Neuronal stem cell (in vitro differentiated cells): ENCODE data around the gene ITGA8.

Source experiments
- DNase-seq: peaks from one replicate; pipeline ENCODE4 v3.0.0-alpha.2; 2013; ENCODE audit warnings: low spot score
- H2AFZ ChIP-seq: one replicate; pipeline ENCODE4 v1.6.1; 2013; ENCODE audit warnings: mild to moderate bottlenecking, low read length, inconsistent platforms
- H2AK5ac ChIP-seq: 2 replicates; pipeline ENCODE4 v1.6.1; 2013; ENCODE audit warnings: low read depth, mild to moderate bottlenecking, inconsistent platforms, low read length, moderate library complexity, mixed read lengths
- H2BK120ac ChIP-seq: 2 replicates; pipeline ENCODE4 v1.6.1; 2013; ENCODE audit warnings: low read depth, mild to moderate bottlenecking, inconsistent platforms, low read length, moderate library complexity, mixed read lengths
- H2BK12ac ChIP-seq: one replicate; pipeline ENCODE4 v1.6.1; 2013; ENCODE audit warnings: low read length, inconsistent platforms
- H2BK15ac ChIP-seq: 2 replicates; pipeline ENCODE4 v1.6.1; 2013; ENCODE audit warnings: mild to moderate bottlenecking, low read length, inconsistent platforms, mixed read lengths
- H2BK5ac ChIP-seq: one replicate; pipeline ENCODE4 v1.6.1; 2013; ENCODE audit warnings: inconsistent platforms, mild to moderate bottlenecking, low read length, moderate library complexity
- H3K14ac ChIP-seq: one replicate; pipeline ENCODE4 v1.6.1; 2013; ENCODE audit warnings: low read length, inconsistent platforms
- H3K18ac ChIP-seq: 2 replicates; pipeline ENCODE4 v1.6.1; 2013; ENCODE audit warnings: low read length, inconsistent platforms
- H3K23ac ChIP-seq: 2 replicates; pipeline ENCODE4 v1.6.1; 2013; ENCODE audit warnings: low read depth, mild to moderate bottlenecking, mixed read lengths, low read length, inconsistent platforms; ENCODE audit not compliant: poor library complexity
- H3K27ac ChIP-seq: replicated peaks from 3 replicates; pipeline ENCODE4 v1.5.1; 2013; ENCODE audit warnings: low read length, inconsistent platforms
- H3K27me3 ChIP-seq, 3 experiments: 2 replicates each; pipeline ENCODE4 v1.6.1; 2013; ENCODE audit warnings: low read length in 3 of 3, mild to moderate bottlenecking in 2 of 3, inconsistent platforms in 1 of 3, low read depth in 1 of 3, mixed read lengths in 1 of 3, moderate library complexity in 1 of 3; ENCODE audit not compliant: control insufficient read depth in 3 of 3, insufficient read depth in 3 of 3
- H3K36me3 ChIP-seq, 2 donors: replicated peaks in 1 of 2; 2 replicates each; pipeline ENCODE4 v1.6.1; 2013; ENCODE audit warnings: low read length in 2 of 2; ENCODE audit not compliant: control insufficient read depth in 2 of 2, insufficient read depth in 2 of 2
- H3K4ac ChIP-seq: 2 replicates; pipeline ENCODE4 v1.6.1; 2013; ENCODE audit warnings: inconsistent platforms, mild to moderate bottlenecking, low read length, moderate library complexity
- H3K4me1 ChIP-seq, 2 donors: 1 replicate in 1 of 2; 2 replicates in 1 of 2; pipeline ENCODE4 v1.6.1; 2013; ENCODE audit warnings: low read length in 2 of 2, low read depth in 1 of 2; ENCODE audit not compliant: control insufficient read depth in 2 of 2, insufficient read depth in 1 of 2
- H3K4me2 ChIP-seq: one replicate; pipeline ENCODE4 v1.6.1; 2013; ENCODE audit warnings: mild to moderate bottlenecking, low read length, inconsistent platforms; ENCODE audit not compliant: insufficient read depth, poor library complexity, severe bottlenecking
- H3K4me3 ChIP-seq, 2 donors: 2 replicates each; pipeline ENCODE4 v1.5.1; 2013; ENCODE audit warnings: low read length in 2 of 2, mild to moderate bottlenecking in 2 of 2, inconsistent platforms in 1 of 2, moderate library complexity in 1 of 2
- H3K79me1 ChIP-seq: one replicate; pipeline ENCODE4 v1.6.1; 2013; ENCODE audit warnings: low read depth, mild to moderate bottlenecking, inconsistent platforms, low read length, moderate library complexity
- H3K9ac ChIP-seq: one replicate; pipeline ENCODE4 v1.6.1; 2013; ENCODE audit warnings: mild to moderate bottlenecking, low read depth, low read length, inconsistent platforms; ENCODE audit not compliant: poor library complexity
- H3K9me3 ChIP-seq, 2 donors: replicated peaks in 1 of 2; 2 replicates each; pipeline versions ENCODE3 to v1.6.1; 2013; ENCODE audit warnings: low read length in 2 of 2, mild to moderate bottlenecking in 2 of 2, inconsistent platforms in 1 of 2, low read depth in 1 of 2, mixed read lengths in 1 of 2, moderate library complexity in 1 of 2; ENCODE audit not compliant: control insufficient read depth in 2 of 2, insufficient read depth in 1 of 2
- H4K8ac ChIP-seq: one replicate; pipeline ENCODE4 v1.6.1; 2013; ENCODE audit warnings: low read depth, mild to moderate bottlenecking, inconsistent platforms, low read length, moderate library complexity
- H4K91ac ChIP-seq: one replicate; pipeline ENCODE4 v1.6.1; 2013; ENCODE audit warnings: low read length, low read depth, mild to moderate bottlenecking, inconsistent platforms; ENCODE audit not compliant: poor library complexity
- WGBS, 2 donors: extraction: QIAGEN DNeasy Blood & Tissue Kit; methylation state at CpG; one replicate each; pipeline ENCODE4 v1.1.7; 2013; ENCODE audit warnings: missing lambda C conversion rate in 2 of 2, mixed read lengths in 1 of 2; ENCODE audit not compliant: insufficient read length in 2 of 2, insufficient replicate concordance in 1 of 2; ENCODE audit errors: extremely low coverage in 2 of 2; 5-methylcytosine and 5-hydroxymethylcytosine counted together

Gene ITGA8

GRCh38 chr10:15715619-15716227 lies 4.0 kb downstream of the ITGA8 start:
- H3K9me3 ChIP-seq: no peaks in the 10 kb centered on the region
- no peak overlapping the region for H3K18ac ChIP-seq
- peak; percentile 9 for DNase-seq
- H4K8ac ChIP-seq: no peak overlapping the region
- H3K4me1 ChIP-seq: peaks cover 0 to 5% of the 10 kb centered on the region in 2 donors
- H3K23ac ChIP-seq: no peak overlapping the region
- H2BK120ac ChIP-seq: no peak overlapping the region
- H3K9ac ChIP-seq: no peak overlapping the region
- WGBS, 2 donors: no CpG with 5 or more reads among the region's 5 CpGs
- H3K27me3 ChIP-seq: peaks cover 7 to 58% (median 21%) of the 10 kb centered on the region in 3 experiments
- H3K36me3 ChIP-seq: no peaks in the 10 kb centered on the region
- no peak overlapping the region for H2AFZ ChIP-seq
- no peak overlapping the region for H2AK5ac ChIP-seq
- no peak overlapping the region for H2BK12ac ChIP-seq
- H3K79me1 ChIP-seq: no peaks in the 10 kb centered on the region
- no peak overlapping the region for H2BK15ac ChIP-seq
- H4K91ac ChIP-seq: no peak overlapping the region
- H3K14ac ChIP-seq: no peak overlapping the region
- no peak overlapping the region for H2BK5ac ChIP-seq
- H3K4ac ChIP-seq: no peak overlapping the region
- no peak overlapping the region for H3K4me3 ChIP-seq
- no peak overlapping the region for H3K27ac ChIP-seq
- H3K4me2 ChIP-seq: no peak overlapping the region

DNA sequence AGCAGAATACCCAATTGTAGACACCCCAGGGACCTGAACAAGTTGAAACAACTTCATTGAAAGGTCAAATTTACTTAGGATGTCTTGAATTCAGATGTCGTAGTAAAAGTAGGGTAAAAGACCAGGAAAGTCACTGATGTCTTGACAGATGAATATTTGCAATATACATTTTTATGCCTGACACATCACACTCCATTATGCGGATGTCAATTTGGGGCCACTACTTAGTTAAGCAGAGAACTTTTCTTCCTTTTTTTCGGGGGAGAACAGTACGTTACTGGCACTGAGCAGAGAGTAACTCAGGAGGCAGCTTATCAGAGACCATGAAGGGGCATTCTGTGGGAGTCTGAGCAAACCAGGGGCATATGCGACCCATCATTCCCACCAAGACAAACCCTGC lies 4.9 kb downstream of the ITGA8 start:
- H3K4me3 ChIP-seq: no peak overlapping the region
- H3K27me3 ChIP-seq: peaks cover 7 to 49% (median 17%) of the 10 kb centered on the region in 3 experiments
- no peak for DNase-seq
- H2AK5ac ChIP-seq: no peak overlapping the region
- H2BK5ac ChIP-seq: no peak overlapping the region
- no peak overlapping the region for H4K8ac ChIP-seq
- no peak overlapping the region for H3K4me2 ChIP-seq
- no peak overlapping the region for H3K27ac ChIP-seq
- H3K79me1 ChIP-seq: no peaks in the 10 kb centered on the region
- no peaks in the 10 kb centered on the region for H3K9me3 ChIP-seq
- H3K4ac ChIP-seq: no peak overlapping the region
- no peak overlapping the region for H2BK12ac ChIP-seq
- no peaks in the 10 kb centered on the region for H3K36me3 ChIP-seq
- no peak overlapping the region for H3K14ac ChIP-seq
- no peak overlapping the region for H2BK15ac ChIP-seq
- H2AFZ ChIP-seq: no peak overlapping the region
- no peak overlapping the region for H3K9ac ChIP-seq
- no peak overlapping the region for H3K23ac ChIP-seq
- H3K18ac ChIP-seq: no peak overlapping the region
- no CpG with 5 or more reads among the region's 5 CpGs for WGBS, 2 donors
- no peak overlapping the region for H2BK120ac ChIP-seq
- no peak overlapping the region for H4K91ac ChIP-seq
- H3K4me1 ChIP-seq: peaks cover 0 to 2% of the 10 kb centered on the region in 2 donors

DNA sequence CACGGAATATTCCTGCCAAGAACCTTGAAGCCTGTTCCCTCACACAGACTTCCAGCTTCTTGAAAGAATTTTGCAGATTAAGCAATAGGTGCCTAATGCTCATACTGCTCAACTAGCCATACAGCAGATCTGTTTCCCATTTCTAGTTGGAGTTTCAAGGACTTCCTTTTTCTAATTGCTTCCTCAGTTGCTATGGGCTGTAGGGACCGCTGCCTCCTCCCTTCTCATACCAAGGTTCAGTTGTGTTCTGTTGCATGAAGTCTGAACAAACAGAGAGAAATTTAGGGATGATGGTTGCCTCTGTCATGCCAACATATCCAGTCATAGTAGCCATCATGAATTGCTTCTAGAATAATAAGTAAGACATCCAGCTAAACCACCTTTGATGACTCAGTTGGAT lies 6.8 kb downstream of the ITGA8 start:
- H3K4me1 ChIP-seq: no peaks in the 10 kb centered on the region
- DNase-seq: no peak
- no CpG with 5 or more reads among the region's 2 CpGs for WGBS, 2 donors
- no peak overlapping the region for H3K23ac ChIP-seq
- no peak overlapping the region for H2BK15ac ChIP-seq
- H3K9me3 ChIP-seq: no peaks in the 10 kb centered on the region
- no peak overlapping the region for H3K18ac ChIP-seq
- no peak overlapping the region for H4K91ac ChIP-seq
- H3K4me2 ChIP-seq: no peak overlapping the region
- no peak overlapping the region for H2BK5ac ChIP-seq
- no peak overlapping the region for H3K4me3 ChIP-seq
- H3K79me1 ChIP-seq: no peaks in the 10 kb centered on the region
- no peak overlapping the region for H3K14ac ChIP-seq
- H3K4ac ChIP-seq: no peak overlapping the region
- H2BK120ac ChIP-seq: no peak overlapping the region
- H3K27ac ChIP-seq: no peak overlapping the region
- no peak overlapping the region for H3K9ac ChIP-seq
- H2BK12ac ChIP-seq: no peak overlapping the region
- H4K8ac ChIP-seq: no peak overlapping the region
- no peaks in the 10 kb centered on the region for H3K36me3 ChIP-seq
- peaks cover 0 to 31% (median 0%) of the 10 kb centered on the region in 3 experiments for H3K27me3 ChIP-seq
- H2AFZ ChIP-seq: no peak overlapping the region
- H2AK5ac ChIP-seq: no peak overlapping the region

DNA sequence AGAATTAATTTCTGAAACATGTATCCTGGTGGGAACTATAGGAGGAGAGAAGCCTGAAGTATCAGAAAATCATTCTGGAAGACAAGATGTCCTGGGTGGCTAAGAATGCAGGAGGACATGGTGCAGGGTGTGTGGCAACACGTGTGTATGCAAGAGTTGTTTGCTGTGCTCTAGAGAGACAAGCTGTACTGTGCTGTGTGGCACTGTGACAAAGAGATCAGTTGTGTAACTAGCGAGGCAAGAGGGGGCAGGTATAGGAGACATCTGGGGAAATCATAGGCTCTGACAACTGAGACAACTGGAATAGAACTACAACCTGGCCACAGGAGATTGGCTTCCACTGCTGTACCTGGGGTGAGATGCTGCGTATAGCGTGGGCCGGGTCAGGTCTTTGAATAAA lies 9.3 kb downstream of the ITGA8 start:
- Histone ChIP-seq H4K8ac (no peak overlapping the region), H3K18ac (no peak overlapping the region), H2BK5ac (no peak overlapping the region), H2AFZ (no peak overlapping the region), H3K9me3 (no peaks in the 10 kb centered on the region), H3K36me3 (no peaks in the 10 kb centered on the region), H2BK12ac (no peak overlapping the region), H3K4ac (no peak overlapping the region), H2BK15ac (no peak overlapping the region), H3K27ac (no peak overlapping the region), H3K14ac (no peak overlapping the region), H2AK5ac (no peak overlapping the region), H3K4me2 (no peak overlapping the region), H4K91ac (no peak overlapping the region), H3K79me1 (no peaks in the 10 kb centered on the region), H3K9ac (no peak overlapping the region), H3K23ac (no peak overlapping the region), H3K27me3 (peaks cover 0 to 18% (median 0%) of the 10 kb centered on the region in 3 experiments), H3K4me1 (no peaks in the 10 kb centered on the region), H2BK120ac (no peak overlapping the region), H3K4me3 (no peak overlapping the region)
- DNase-seq: no peak
- WGBS, 2 donors: no CpG with 5 or more reads among the region's 5 CpGs
